Measurements from ENCODE around the gene NEDD4L.
"Not testable (repeated sequence)": the region's sequence is repeated elsewhere in the genome, so short reads cannot be mapped to it uniquely, and the experiment has no call there.

The NEDD4L gene

DNA sequence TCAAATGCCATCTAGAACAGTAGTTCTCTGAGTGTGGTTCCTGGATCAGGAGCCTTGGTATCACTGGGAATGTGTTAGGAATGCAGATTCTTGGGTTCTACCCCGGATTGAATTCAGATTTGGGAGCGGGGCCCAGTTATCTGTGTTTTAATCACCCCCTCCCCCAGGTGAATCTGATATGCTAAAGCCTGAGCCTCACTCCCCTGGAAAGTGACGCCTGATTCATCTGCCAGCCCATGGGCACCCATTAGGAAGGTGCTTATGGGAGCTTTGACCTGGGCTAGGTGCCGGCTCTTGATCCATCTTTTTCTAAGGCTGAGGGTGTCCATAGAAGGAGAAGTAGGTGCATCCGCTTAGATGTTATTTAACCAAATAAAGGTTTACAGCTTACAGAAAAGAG, 199.4 kb downstream of the NEDD4L start:
- no peak for DNase-seq

DNA sequence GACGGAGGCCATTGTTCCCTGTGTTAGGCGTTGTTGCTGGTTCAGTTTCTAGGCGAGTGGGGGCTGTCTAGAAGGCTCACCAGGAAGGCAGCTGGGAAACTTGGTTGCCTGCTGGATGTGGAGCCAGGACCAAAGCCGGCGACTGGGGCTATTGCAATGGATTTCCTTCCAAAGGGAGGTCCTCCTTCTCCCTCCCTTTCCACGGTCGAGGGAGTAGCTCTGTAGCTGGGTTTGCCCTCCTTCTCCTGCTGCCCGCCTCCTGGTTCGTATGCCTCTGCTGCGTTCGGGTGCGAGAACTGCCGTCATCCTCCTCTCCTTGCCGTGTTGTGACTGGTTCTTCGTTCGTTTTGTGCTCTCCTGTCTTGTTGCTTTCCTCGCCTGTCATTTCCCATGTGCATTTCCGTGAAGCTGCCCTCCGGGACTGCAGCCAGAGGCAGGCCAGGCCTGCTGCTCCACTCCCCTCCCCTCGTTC, 203.4 kb downstream of the NEDD4L start:
- peak; percentile 65 for DNase-seq

DNA sequence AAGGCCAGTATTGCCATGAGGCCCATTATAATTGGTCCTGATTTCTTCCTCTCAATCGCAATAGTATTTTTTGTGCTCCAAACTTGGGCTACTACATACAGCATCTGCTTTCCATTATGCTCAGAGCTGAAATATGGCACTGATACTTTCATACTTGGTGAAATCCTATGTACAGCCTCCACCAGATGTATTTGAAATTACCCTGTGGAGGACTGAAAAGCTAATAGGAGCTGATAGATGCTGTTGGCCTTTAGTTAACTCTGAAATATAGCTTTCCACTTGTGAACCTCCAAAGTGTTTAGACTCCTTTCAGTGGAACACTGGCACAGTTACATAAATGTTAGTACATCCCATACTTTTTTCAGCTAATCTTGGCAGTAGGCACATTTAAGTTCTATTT, 205.7 kb downstream of the NEDD4L start:
- DNase-seq: no peak

DNA sequence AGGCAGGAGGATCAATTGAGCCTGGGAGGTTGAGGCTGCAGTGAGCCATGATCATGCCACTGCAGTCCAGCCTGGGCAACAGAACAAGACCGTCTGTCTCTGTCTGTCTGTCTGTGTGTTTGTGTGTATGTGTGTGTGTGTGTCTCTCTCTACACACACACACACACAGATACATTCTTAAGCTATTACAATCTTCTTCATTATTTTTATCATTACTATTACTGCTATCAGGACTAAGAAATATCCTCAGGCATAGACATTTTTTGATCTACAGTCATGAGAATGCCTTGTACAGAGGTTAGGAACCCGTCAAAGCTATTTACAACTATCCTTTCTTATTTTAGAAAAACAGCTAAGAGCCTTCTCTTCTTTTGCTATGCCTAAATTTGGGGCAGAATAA, 207.4 kb downstream of the NEDD4L start:
- DNase-seq: no peak

DNA sequence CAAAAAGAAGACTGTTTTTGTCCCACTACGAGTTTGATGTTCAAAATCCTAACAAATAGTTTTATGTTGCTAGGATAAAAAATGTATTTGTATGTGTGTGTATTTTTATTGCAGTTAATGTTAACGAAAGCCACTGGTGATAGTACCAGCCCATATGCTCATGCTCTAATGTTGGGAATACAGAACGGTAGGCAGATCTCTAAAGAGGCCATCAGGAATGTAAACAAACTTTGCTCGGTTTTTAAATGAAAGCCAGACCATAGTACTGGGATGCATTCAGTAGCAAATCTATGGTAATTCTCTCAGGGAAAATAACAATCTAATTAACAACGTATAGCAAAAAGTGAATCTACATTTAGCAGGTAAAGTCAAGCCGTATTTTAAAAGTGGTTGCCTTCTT, 208.1 kb downstream of the NEDD4L start:
- DNase-seq: no peak

DNA sequence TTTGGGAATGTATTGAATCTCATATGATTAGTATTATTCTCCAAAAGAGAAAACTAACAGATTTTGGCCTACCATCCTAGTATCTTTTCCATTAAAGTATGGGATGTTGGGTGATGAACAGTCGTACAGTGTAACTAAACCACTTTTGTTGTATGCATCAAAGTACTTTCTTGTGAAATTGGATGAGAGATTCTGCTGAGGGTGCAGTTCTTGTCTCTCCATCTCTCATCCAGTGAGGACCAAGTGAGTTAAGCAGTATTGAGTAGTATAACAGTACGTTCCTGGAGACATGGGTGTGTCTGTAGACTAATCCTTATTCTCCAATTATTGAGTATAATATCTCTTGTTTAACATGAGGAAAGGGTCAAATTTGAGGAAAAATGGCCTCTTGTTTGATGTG, 209.3 kb downstream of the NEDD4L start:
- no peak for DNase-seq

DNA sequence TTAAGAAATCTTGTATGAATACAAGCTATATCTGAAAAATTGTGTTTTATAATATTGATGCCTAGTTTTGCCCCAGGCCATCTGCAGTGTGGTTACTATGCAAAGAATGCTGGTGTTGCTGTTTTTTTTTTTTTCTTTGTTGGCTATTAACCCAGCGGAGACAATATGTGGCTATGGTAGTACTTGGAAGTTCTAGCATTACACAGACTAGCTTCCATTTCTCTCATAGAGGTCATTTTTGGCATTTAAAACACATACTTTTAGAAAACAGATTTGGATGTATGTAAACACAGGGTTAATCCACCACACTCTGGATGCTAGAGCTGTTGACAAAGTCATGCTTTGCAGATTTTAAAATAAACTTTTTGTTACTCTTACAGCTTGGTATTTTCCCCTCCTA, 209.8 kb downstream of the NEDD4L start:
- peak; percentile 12 for DNase-seq

DNA sequence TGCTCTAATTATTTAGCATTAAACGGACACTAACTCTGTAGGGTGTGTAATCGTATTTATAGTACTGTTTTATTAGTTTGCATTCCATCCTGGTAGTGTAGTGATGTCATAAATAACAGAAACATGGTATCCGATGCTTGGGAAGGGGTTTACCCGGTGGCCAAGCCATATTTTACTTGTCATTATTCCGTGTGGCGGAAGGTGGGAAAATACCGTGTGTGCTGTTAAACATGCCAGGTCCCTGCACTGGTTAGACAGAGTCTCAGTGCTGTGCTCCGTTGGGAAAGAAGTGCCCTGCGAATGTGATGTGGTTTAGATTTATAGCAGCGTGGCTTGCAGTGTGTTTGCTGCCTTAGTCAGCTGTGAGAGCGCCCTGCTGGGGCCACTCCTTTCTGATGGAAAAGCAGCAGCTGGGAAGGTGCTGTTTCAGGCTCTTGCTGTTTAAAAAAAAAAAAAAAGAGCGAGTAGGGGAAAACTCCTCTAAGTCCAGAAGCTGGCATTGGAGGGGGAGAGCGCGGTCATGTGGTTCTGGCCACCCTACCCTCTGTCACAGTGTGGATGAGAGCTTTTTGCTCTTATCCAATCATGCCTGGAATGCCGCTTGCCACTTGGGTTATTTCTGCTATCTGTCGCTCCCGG, 211.0 kb downstream of the NEDD4L start:
- no peak for DNase-seq

DNA sequence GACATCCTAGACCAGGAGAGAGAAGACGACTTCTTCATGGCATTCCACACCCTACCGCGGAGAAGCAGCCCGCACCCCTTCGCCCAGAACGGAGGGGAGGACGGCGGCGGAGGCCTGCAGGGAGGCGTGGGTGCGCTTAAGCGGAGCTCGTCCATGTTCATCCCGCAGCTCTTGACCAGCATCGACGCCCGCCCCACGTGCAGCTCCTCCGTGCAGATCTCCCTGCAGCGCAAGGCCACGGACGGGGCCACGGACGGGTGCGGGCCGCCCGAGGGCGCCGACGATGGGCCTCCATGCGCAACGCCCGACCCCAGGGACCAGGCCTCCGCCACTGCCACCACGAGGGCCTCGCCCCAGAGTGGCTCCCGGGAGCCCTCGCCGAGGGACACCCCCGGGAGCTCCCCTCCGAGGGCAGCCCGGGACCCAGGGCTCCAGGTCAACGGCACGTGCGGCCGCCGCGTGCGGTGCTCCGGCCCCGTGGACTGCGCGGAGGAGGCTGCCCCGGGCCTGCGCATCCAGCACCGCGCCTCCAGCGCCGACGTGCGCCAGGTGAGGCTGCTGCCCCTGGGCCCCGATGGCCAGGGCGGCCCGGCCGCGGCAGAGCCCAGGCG, 211.8 kb downstream of the NEDD4L start:
- DNase-seq: no peak

DNA sequence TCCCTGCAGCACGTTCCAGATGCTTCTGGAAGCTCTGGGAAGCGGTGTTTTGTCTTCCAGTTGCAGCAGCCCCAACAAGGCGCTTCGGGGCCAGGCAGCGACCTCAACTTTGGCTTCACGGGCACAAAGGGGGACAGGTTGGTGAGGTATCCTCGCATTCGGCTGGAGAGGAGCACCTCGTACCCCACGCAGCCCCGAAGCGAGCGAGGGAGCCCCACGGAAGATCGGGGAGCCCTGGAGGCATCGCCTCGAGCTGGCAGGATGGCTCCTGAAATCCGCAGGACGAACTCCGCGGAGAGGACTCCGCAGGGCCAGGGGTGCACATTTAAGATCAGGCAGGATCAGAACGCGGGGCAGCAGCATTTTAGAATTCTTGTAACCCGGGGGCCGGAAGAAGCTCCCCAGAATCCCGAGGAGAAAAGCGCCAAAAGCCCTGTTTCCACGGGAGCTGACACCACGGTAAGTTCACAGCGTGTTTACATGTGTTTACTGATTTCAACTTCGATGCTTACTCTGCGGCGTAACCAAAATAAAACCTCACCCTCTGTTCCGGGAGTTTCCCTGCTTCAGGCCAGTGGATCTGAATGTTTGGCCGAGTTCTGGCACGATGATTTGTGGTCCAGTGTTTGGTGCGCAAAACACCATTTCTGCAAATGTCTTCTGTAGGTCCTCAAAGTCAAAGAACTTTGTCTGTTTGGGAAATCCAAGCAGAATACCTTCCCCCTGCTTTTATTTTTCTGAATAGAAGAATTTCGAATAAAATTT, 212.5 kb downstream of the NEDD4L start:
- no peak for DNase-seq

DNA sequence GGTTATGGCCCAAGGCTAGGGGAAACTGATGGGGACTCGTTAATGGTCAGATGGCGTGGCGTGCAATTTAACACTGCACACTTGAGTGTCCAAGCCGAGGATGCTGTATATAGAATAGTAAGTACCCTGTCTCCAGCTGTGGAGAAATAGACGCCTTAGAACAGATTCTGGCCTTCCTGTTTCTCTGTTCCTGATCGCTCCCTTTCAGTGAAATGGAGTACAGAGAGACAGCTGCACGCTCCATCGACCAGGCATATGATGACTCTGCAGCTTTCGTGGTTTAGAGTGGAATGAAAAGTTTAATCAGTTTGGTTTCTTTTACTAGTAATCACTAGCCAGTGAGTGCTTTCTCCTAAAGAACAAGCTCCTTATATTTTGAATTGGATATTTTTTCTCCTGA, 213.4 kb downstream of the NEDD4L start:
- DNase-seq: no peak

DNA sequence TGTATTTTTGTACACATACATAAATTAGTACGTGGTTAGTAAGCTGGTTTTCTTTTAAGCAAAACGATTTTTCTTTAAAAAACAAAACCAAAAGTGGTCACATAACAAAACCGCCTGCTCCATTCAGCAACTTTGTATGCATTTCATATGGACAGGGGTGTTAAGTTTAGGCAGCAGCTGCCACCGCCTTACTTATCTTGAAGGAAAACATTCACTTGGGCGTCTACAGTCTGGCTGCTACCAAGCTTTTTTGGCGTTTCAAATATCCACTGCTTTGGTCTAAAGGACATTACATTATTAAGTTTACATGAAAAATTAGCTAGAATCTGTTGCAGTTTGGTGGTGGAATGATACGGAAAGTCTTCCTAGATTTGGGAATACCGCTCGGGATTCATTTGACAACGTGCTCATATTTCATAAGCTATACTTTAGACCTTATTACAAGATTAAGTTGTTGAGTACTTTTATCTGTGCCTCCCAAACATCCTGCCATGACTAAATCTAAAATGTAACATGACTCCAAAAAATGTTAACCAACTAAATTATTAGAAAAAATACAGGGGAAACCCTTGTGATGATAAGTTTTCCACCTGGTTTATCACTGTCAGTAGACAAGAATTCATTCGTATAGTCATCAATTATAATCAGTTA, 214.8 kb downstream of the NEDD4L start:
- DNase-seq: no peak

DNA sequence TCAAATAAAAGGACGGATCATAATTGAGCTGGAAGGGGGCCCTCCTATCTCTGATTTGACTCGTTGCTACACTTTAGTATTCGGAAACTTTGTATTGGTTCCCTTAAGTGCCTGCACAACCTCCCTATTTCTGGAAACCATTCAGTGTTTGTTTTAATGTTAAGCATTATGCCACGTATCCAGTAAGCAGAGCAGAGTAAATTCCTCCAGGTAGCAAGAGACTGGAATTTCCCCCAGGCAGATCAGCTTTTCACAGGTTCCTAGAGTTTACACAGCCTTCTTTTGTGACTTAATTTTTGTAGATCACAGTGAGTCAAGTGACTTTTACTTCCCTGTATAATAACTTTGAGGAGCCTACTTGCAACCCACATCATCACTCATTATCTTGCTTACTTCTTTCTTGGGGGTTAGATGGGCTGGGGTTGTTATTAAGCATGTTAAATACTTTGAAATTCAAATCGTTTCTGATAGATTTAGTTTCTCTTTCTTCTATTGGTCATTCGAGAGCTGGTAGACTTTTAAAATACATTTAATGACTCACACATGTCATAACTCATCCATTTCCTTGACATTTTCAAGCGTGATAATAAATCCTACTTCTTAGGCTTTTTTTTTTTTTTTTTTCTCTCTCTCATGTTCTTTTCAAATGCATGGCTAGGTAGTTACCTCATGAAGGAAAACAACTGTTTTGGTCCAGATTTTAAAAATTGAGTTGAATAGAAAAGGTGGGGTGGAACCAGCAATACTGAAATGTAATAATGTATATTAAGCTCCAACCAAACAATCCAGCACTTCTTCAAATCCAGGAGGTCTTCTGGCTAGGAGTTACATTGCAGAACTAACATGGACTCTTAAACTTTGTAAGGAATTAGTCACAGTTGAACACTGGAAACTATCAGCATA, 219.3 kb downstream of the NEDD4L start:
- no peak for DNase-seq

DNA sequence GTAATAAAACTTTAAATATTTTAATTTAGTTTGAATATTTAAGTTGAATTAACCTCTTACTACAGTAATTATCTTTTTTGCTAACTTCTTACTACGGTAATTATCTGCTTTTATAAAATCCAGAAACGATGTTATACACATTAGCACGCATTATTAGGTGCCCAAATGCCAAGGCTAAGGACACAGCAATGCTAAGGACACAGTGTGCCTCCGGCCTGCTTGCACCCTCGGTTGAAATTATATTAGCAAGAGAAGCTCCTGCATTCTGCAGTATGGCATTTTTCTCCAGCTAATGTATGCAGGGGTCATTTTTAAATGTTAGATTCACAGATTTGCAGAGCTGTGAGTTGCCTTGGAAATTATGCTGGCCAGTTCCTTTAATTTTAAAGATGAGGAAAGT, 220.0 kb downstream of the NEDD4L start:
- DNase-seq: no peak

DNA sequence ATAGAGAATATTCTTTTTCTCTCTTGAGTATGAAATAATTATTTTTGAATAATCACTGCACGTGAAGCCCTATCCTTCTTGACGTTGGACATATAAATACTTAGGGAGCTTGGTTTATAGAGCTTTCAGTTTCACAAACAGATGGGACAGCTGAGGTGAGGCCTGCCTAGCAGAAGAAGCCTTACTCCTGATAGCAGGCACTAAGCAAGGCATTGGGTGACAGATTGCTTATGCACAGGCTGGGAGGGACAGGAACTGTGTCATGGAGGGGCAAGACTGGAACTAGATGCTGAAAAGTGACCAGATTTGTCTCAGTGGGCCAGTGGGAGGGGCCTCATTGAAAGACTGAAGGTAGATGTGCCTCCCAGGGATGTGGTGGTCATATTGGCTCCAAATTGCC, 220.8 kb downstream of the NEDD4L start:
- DNase-seq: no peak

DNA sequence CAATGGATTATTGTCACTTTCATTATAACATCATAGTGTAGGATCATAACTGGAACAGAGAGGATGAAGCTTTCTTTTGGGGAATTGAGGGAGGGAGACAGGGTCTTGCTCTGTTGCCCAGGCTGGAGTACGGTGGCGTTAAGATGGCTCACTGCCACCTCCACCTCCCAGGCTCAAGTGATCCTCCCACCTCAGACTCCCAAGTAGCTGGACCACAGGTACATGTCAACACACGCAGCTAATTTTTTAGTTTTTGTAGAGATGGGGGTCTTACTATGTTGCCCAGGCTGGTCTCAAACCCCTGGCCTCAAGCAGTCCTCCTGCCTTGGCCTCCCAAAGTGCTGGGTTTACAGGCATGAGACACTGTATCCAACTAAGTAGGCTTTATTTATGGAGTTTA, 221.5 kb downstream of the NEDD4L start:
- not testable (repeated sequence) for DNase-seq

DNA sequence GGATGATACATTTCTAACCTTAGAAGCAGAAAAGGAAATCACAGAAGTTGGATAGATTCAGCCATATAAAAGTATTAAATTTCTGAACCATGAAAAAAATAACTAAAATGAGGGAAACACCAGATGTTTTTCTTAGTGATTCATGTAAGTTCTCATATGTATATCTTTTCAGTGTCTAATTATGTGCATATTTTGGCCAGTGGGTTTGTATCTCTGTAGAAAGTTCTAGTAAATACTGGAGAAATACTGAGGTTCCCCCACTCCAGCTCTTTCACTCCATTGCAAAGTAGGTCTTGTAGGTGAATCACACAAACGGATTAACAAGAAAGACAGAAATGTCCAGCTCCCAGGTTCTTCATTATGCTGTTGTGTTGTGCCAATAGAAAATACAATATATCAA, 222.3 kb downstream of the NEDD4L start:
- no peak for DNase-seq

DNA sequence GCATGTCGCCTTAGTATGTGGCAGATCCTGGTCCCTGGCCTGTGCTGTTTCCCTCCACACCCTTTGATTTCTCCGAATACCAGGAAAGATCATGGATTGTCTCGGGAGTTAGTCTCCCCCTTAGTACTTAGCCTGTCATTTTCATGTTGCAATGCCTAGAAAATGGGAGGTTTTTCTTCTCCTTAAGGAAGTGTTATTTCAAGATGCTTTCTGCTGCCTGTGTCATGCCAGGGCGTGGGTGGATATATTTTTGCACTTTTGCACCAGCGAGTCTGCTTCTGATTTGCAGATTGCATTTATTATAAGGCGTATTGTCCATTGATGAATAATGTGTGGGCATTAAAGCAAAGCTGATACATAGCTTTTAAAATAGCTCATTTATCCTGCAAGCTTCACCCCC, 223.5 kb downstream of the NEDD4L start:
- no peak for DNase-seq

DNA sequence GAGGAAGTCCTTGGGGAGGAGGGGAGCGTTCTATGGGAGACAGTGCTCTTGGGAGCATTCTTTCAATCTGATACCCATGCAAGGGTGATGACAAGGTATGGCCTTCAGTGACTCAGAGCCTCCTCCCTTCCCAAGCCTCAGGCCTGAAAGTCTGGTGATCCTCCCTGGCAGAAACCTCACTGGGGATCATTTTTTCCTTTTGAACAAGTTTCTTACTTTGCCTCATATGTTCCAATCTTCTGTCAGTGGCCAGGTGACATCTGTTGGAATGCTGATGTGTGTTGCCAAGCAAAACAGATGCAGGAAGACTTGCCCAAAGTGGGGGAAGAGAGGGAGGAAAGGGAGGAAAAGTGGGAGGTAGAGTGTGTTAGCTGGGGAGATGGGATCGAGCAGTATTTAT, 224.8 kb downstream of the NEDD4L start:
- no peak for DNase-seq

DNA sequence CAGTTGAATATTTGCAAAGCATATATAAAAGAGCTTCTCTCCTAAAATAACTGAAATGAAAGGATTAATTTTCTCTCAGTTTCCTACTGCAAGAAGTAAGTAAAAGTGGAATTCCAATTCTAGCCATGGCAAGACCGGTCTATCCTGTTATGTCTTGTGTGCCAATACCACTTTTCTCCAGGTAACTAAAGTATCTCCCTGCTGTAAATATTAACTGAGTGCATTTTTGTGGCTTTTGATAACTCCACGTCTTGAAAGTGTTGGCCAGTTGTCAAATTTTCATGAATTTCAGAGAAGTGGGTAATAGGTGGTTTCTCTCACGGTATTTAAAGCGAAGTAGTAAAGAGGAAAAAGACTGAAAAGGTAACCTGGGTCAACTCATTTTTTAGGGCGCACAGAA, 225.9 kb downstream of the NEDD4L start:
- no peak for DNase-seq

DNA sequence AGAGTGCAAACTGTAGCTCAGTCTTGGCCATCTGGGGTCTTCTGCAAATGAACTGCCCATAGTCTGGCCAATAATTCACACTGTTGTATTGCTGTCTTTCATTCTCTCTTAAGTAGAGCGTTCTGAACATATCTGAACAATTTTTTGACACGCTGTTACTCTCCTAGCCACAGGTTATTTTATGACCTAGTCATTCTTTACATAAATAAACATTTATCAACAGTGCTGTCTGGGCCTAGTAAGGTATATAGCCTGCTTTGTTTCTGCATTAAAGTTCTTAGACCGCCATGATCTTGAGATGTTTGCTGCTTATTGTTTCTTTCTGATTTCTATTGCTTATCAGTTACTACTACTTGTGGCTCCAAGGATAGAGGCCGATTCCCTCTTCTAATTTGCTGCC, 226.4 kb downstream of the NEDD4L start:
- DNase-seq: no peak

DNA sequence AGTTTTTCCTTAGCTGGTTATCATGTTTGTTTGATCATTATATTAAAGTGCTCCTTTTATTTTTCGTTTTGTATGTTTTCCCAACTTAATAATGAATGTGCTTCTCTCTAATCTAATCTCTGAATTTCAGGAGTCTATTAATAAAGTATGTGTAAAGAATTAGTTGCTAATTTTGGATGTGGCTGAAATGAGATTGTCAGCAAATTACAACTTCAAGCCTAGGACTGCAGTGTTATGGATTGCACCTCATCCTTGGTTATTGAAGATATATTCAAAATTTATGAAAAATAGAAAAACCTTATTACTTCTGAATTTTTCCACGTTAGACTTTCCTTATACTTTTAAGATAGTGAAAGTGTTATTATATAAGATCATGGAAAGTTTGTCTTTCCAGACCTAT, 227.7 kb downstream of the NEDD4L start:
- DNase-seq: no peak

DNA sequence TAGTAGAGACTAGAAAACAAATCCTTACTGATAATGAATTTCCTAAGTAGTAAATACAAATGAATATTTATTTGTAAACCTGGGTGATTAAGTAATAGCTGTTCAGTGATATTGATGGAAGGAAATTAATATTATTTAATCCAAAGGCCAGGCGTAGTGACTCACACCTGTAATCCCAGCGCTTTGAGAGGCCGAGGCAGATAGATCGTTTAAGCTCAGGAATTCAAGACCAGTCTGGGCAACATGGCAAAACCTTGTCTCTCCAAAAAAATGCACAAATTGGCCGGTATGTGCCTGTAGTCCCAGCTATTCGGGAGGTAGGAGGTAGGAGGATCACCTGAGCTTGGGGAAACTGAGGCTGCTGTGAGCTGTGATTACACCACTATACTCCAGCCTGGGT, 228.2 kb downstream of the NEDD4L start:
- DNase-seq: no peak

Measured in NCI-H146 (cell line).